ENCODE results near the gene KNCN. TPM values are rescaled to one million over a fixed set of nuclear protein-coding genes. Genes with fewer than 3 reads are reported as not detected.

KNCN gene
- total RNA-seq, 1 donor from 2014 or later, result not detected

GRCh38 chr1:46510998-46511365 is 40.5 kb downstream of the KNCN start:
- Mint-ChIP-seq H3K4me3 (no peak overlapping the region), H3K9me3 (no peaks in the 10 kb centered on the region), H3K4me1 (peaks cover 4% of the 10 kb centered on the region), H3K27ac (no peak overlapping the region), H3K27me3 (ENCODE audit: low read depth) (peaks cover 39% of the 10 kb centered on the region), H3K36me3 (no peaks in the 10 kb centered on the region)
- DNase-seq (ENCODE audit: low spot score in 2 of 2, unreplicated experiment in 2 of 2), result no peak
- TF ChIP-seq, protein P1, sequence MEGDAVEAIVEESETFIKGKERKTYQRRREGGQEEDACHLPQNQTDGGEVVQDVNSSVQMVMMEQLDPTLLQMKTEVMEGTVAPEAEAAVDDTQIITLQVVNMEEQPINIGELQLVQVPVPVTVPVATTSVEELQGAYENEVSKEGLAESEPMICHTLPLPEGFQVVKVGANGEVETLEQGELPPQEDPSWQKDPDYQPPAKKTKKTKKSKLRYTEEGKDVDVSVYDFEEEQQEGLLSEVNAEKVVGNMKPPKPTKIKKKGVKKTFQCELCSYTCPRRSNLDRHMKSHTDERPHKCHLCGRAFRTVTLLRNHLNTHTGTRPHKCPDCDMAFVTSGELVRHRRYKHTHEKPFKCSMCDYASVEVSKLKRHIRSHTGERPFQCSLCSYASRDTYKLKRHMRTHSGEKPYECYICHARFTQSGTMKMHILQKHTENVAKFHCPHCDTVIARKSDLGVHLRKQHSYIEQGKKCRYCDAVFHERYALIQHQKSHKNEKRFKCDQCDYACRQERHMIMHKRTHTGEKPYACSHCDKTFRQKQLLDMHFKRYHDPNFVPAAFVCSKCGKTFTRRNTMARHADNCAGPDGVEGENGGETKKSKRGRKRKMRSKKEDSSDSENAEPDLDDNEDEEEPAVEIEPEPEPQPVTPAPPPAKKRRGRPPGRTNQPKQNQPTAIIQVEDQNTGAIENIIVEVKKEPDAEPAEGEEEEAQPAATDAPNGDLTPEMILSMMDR (IDR thresholded peaks at IDR 0.05; ENCODE audit: unreplicated experiment), result no peak

- Mint-ChIP-seq H3K4me3 (no peak overlapping the region), H3K4me1 (peaks cover 4% of the 10 kb centered on the region), H3K27me3 (ENCODE audit: low read depth) (peaks cover 34% of the 10 kb centered on the region), H3K9me3 (no peaks in the 10 kb centered on the region), H3K36me3 (no peaks in the 10 kb centered on the region), H3K27ac (no peak overlapping the region)
- TF ChIP-seq, protein P1 (IDR thresholded peaks at IDR 0.05; ENCODE audit: unreplicated experiment), result no peak
- no peak for DNase-seq (ENCODE audit: low spot score in 2 of 2, unreplicated experiment in 2 of 2)
Measured at GRCh38 chr1:46510341-46510997, 41.0 kb downstream of the KNCN start.

- Mint-ChIP-seq H3K27me3 (ENCODE audit: low read depth) (peaks cover 29% of the 10 kb centered on the region), H3K27ac (no peak overlapping the region), H3K4me3 (no peak overlapping the region), H3K36me3 (no peaks in the 10 kb centered on the region), H3K4me1 (peaks cover 4% of the 10 kb centered on the region), H3K9me3 (no peaks in the 10 kb centered on the region)
- TF ChIP-seq, protein P1 (IDR thresholded peaks at IDR 0.05; ENCODE audit: unreplicated experiment), result no peak
- DNase-seq (ENCODE audit: low spot score in 2 of 2, unreplicated experiment in 2 of 2), result no peak
Measured at GRCh38 chr1:46508757-46509156, 42.7 kb downstream of the KNCN start.

DNA sequence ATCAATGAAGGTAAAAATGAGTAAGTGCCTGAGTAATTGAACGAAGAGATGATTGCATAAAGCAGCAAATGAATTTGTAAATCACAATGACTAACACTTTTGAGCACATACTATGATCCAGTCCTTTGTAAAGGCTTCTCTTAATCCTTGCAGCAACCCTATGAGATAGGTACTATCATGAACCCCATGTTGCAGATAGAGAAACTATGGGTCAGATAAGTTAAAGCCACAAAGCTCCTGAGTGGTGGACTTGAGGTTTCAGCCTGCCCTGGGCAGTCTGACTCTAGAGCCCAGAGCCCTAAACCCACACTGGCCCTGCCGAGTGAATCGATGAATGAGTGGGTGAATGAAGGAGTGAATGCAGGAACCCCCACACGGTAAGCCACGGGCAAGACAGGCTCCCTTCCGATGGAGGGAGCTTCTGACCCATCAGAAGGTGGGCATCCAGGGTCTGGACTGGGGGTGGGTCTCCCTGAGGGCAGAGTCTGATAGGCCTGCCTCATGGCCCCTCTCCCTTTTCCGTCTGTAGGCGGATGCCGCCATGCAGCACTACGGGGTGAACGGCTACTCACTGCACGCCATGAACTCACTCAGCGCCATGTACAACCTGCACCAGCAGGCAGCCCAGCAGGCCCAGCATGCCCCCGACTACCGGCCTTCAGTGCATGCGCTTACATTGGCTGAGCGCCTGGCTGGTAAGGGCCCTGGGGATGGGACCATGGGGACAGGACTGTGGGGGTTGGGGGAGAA is 44.8 kb downstream of the KNCN start:
- Mint-ChIP-seq H3K36me3 (no peaks in the 10 kb centered on the region), H3K27ac (no peak overlapping the region), H3K27me3 (ENCODE audit: low read depth) (peaks cover 32% of the 10 kb centered on the region), H3K4me1 (no peaks in the 10 kb centered on the region), H3K4me3 (no peak overlapping the region), H3K9me3 (no peaks in the 10 kb centered on the region)
- no peak for DNase-seq (ENCODE audit: low spot score in 2 of 2, unreplicated experiment in 2 of 2)
- TF ChIP-seq, protein P1 (IDR thresholded peaks at IDR 0.05; ENCODE audit: unreplicated experiment), result no peak

GRCh38 chr1:46503421-46503820 is 48.0 kb downstream of the KNCN start:
- no peak overlapping the region for H3K4me3 Mint-ChIP-seq
- no peak overlapping the region for H3K27ac Mint-ChIP-seq
- no peaks in the 10 kb centered on the region for H3K36me3 Mint-ChIP-seq
- TF ChIP-seq, protein P1 (IDR thresholded peaks at IDR 0.05; ENCODE audit: unreplicated experiment), result no peak
- DNase-seq (ENCODE audit: low spot score in 2 of 2, unreplicated experiment in 2 of 2), result no peak
- no peaks in the 10 kb centered on the region for H3K4me1 Mint-ChIP-seq
- no peaks in the 10 kb centered on the region for H3K9me3 Mint-ChIP-seq
- H3K27me3 Mint-ChIP-seq (ENCODE audit: low read depth), result peaks cover 51% of the 10 kb centered on the region
